Tibial nerve (tissue), 4 donors: ENCODE measurements around the gene FER.

Source experiments
- EP300 ChIP-seq, 2 donors: sonication (generic); formaldehyde crosslinking; IDR thresholded peaks; one replicate each; pipeline ENCODE4 v1.6.1; 2017; ENCODE audit warnings: antibody characterized with exemption in 2 of 2, mild to moderate bottlenecking in 1 of 2
- TF ChIP-seq, protein P1 (sequence below), 5 experiments: fragments of 200-600 bp in 3 of 5; fragments of 450-650 bp in 2 of 5; sonication (generic) in 3 of 5; IDR thresholded peaks; one replicate each; pipeline ENCODE4 v1.5.1; 2016 to 2019; ENCODE audit warnings: antibody characterized with exemption in 5 of 5, mild to moderate bottlenecking in 3 of 5, moderate library complexity in 2 of 5

DNA sequence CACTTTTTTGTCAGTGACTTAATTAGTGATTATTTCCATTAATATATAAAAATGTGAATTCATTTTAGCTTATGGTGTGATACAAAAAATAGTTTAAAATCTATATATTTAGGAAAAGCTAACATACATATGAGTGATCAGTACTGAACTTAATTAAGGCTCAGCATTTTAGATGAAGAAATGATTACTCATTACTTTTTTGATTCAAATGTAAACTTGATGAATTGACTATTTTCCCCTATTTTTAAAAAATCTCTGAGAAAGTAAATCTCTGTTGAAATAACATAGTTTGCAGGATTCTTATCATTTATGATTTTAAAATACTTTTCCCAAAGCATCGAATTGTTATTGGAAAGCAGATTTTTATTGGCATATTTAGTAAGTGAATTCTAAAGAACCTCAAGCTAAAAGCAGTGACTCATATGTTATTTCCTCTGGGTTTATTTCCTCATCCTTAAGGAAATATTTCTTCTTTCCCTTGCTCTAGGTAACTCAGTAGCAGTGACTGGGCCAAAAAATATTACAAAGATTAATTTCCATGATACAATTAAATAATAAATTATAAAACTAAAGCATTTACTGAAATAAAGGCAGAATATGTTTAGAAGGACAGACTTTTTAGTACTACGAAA is 290.6 kb downstream of the FER start:
- TF ChIP-seq, protein P1, sequence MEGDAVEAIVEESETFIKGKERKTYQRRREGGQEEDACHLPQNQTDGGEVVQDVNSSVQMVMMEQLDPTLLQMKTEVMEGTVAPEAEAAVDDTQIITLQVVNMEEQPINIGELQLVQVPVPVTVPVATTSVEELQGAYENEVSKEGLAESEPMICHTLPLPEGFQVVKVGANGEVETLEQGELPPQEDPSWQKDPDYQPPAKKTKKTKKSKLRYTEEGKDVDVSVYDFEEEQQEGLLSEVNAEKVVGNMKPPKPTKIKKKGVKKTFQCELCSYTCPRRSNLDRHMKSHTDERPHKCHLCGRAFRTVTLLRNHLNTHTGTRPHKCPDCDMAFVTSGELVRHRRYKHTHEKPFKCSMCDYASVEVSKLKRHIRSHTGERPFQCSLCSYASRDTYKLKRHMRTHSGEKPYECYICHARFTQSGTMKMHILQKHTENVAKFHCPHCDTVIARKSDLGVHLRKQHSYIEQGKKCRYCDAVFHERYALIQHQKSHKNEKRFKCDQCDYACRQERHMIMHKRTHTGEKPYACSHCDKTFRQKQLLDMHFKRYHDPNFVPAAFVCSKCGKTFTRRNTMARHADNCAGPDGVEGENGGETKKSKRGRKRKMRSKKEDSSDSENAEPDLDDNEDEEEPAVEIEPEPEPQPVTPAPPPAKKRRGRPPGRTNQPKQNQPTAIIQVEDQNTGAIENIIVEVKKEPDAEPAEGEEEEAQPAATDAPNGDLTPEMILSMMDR (IDR thresholded peaks at IDR 0.05): no peak
- no peak for TF ChIP-seq EP300 (IDR thresholded peaks at IDR 0.05)
